GM19452 (cell line): ENCODE data around the gene CREBBP.

ENCODE experiments used
- ATAC-seq: cut with Tn5 transposase; IDR thresholded peaks from one replicate; pipeline ENCODE4 v1.9.1; 2021; ENCODE audit not compliant: unreplicated experiment

Gene CREBBP

GRCh38 chr16:3738128-3738527 lies 142.4 kb downstream of the CREBBP start:
- ATAC-seq, result no peak

DNA sequence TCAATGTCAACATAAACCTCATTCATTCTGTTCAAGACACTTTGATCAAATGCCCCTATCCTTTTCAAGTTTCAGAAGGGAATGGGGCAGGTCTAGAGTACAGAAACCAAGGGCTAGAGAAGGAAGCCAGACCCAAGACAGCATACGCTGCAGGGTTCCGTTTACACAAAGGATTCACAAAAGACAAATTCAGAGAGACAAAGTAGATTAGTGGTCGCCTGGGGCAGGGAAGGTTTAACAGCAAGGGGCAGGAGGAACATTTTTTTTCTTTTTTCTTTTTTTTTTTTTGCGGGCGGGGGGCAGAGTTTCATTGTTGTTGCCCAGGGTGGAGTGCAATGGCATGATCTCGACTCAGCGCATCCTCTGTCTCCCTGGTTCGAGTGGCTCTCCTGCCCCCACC lies 143.3 kb downstream of the CREBBP start:
- ATAC-seq, result no peak

DNA sequence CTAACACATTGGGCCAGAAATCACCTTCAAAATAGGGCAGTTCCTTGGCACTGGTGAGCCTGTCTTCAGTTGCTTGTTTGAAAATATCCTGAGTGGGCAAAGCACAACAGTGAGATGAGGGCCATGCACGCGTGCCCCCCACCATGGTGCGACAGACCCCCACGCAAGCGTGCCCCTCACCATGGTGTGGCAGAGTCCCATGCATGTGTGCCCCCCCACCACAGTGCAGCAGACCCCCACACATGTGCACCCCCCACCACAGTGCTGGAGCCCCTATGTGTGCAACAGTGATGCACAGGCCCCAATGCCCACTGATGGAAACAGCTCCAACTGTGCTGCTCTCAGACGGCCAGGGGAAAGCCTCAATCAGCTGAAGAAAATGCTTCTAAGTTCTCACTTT lies 144.4 kb downstream of the CREBBP start:
- no peak for ATAC-seq

DNA sequence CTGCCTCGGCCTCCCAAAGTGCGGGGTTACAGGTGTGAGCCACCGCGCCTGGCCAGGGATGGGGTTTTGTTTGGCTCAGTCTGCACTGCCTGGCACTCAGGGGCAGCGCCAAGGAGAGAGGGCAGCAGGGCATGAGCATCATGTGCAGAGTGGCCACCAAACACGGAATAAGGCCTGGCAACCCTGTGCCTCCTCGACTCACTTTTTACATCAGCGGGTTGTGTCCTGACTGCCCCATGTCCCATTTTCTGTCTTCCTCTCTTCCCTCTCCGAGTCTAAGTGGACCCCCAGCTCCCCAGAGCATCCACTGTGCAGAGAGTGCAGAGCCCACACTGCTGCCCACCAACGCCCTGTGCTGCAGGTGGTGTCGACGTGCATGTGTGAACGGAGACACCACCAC lies 145.0 kb downstream of the CREBBP start:
- no peak for ATAC-seq

DNA sequence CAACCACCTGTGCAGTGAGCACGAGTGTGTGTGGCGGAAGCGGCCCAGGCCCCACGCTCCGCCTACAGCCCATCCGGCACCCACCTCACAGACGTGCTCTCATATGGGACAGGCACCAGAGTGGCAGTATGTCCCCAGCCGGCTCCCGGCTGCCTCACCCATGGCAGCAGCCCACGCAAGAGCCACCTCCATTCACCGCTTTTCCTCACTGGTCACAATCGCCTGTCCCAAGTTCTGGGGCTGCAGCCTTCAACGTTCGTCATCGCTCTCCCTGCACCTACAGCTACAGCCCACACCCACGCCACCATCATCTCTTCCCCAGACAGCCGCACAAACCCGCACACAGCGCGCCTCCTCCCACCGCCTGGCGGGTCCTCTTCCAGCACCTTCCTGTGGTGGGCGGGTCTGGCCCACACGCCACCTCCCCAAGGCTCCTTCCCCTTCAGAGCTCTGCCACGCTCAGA lies 145.7 kb downstream of the CREBBP start:
- ATAC-seq, result no peak

GRCh38 chr16:3734084-3734757 lies 146.3 kb downstream of the CREBBP start:
- ATAC-seq, result no peak

DNA sequence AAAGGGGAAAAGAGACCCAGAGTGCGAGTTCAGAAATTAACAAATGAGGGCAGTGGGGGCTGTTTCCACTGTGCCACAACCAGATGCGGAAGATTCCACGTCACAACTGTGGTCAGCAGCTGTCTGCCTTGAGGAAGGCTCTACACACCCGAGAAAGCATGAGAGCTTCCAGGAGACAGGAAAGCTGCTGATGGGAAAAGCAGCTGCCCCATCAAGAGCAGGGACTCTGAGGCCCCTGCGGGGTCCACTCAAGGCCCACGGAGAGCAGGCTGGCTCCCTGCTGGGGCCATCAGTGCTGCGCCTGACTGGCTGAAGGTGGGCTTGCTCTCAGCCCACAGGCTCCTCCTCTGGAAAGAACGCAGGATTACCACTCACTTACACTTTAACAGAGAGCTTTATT lies 148.3 kb downstream of the CREBBP start:
- no peak for ATAC-seq

DNA sequence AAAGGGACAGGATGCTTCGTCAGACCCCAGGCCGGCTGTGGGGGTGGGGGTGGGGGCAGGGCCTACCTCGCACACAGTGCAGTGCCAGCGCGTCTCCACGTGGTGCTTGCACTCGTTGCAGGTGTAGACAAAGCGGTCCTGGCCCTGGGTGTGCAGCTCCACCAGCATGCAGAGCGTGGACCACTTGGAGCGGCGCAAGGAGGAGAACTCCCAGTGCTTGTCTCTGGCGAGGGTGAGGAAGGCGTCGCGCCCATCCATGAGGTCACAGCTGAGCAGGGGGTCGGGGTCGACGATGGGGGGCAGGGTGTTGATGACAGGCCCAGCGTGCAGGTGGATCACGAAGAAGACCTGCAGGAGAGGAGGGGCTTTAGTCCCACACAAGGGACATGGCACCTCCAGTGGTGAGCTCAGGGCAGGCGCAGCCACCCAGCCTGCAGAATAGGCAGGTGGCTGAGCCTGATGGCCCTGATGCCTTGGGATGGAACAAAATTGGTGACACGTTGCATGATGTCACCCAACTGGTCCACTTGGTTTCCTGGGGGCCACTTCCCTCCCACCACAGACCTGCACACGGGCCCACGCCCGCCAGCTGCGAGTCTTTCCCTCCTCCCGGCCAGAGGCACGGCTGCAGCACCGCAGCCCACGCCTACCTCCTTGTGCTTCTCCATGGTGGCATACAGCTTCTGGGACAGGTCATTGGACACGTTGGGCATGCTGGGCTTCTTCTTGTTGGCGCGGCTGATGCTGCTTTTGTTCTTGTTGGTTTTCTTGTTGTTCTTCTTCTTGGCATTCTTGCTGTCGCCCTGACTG lies 149.2 kb downstream of the CREBBP start:
- ATAC-seq, result no peak

GRCh38 chr16:3730161-3731125 lies 150.1 kb downstream of the CREBBP start:
- ATAC-seq, result no peak

GRCh38 chr16:3729161-3730112 lies 151.1 kb downstream of the CREBBP start:
- no peak for ATAC-seq

GRCh38 chr16:3728424-3729160 lies 151.9 kb downstream of the CREBBP start:
- no peak for ATAC-seq

DNA sequence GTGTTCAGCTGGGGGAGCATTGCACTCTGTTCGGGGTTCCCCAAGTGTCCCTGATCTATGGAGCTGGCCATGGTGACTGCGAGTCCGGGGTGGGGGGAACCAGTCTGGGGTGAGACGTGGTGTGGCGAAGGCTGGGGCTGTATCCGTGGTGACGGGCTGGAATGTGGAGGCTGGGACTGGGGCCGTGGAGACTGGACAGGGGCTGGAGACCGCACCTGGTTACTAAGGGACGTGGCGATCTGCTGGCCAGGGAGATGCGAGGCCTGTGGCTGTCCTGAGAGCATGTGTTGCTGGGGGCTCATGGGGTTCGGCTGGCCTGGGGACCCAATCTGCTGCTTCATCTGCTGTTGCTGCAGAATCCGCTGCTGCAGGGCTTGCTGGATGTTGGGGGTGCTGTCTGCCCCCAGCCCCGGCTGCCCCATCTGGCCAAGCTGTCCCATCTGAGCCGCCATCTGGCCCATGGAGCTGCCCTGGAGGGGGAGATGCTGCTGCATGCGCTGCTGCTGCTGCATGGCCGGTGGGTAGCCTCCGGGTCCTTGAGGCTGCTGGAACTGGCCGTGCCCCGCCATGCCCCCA lies 152.6 kb downstream of the CREBBP start:
- no peak for ATAC-seq

DNA sequence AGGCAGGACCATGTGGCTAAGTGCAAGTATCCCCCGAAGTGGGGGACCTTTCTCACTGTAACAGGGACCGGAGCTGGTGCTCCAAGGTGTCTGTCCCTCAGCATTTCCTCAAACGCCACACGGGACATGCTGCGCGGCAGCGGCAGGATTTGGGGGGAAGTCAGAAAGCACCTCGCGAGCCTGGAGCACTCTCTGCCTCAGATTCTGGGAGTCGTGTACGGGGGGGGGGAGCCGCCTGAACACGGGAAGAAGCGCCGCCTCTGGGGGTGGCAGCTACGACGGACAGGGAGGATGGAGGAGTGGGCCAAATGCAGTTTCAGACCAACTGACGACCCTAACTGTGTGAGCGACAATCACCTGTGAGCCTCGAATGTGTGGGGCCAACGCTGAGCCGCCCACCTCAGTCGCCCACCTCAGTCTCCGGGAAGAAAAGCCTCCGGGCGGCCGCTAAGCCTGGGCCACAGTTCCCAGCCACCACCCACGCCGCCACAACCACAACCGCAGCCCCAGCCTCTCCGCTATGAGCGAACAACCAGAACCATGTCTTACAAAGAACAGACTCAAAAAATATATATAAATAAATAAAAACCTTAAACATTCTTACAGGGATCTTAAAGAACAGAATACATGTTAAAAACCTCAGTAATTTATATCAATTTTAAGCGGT lies 154.4 kb downstream of the CREBBP start:
- no peak for ATAC-seq

- ATAC-seq, result no peak
Measured at GRCh38 chr16:3725276-3725675, 155.2 kb downstream of the CREBBP start.

DNA sequence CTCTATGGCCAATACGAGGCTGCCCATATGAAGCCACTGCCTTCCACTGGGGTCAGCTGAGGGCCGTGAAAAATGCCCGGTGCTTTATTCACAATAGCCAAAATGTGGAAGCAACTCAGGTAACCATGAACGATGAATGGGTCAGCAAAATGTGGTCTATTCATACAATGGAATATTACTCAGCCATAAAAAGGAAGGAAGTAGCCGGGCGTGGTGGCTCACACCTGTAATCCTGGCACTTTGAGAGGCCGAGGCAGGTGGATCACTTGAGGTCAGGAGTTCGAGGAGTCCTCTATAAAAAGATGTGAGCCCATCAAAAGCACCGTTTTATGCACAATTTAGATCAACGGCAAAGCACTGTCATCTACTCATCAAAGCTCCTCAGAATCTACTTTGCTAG lies 158.0 kb downstream of the CREBBP start:
- no peak for ATAC-seq

DNA sequence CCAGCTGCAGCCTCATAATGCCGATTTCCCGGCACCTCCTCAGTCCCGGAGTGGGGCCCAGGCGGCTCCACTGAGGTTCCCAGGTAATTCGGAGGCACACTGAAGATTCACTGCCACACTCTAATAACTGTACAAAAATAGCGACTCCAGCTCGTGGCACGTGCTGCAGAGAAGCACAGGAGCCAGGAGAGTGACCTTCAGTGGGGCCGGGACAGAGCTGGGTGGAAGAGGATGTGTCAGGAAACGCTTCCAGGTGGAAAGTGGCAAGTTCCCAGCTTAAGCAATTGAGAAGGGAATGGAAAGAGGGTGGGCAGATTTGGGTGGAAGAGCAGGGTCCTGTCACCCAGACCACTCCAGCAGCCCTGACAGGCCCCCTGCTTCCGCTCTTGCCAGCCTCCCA lies 160.1 kb downstream of the CREBBP start:
- ATAC-seq, result no peak

DNA sequence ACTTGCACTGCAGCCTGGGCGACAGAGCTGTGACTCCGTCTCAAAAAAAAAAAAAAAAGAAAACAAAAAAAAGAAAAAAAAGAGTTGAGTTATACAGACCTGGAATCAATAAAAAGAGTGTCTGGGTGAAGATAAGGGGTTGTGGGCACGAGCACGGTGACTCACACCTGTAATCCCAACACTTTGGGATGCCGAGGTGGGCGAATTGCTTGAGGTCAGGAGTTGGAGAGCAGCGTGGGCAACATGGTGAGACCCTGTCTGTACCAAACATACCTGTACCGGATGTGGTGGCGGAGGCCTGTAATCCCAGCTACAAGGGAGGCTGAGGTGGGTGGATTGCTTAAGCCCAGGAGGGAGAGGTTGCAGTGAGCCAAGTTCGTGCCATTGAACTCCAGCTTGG lies 161.9 kb downstream of the CREBBP start:
- no peak for ATAC-seq

- no peak for ATAC-seq
Measured at GRCh38 chr16:3718019-3718391, 162.5 kb downstream of the CREBBP start.
